ENCODE results near the gene HNRNPDL.
A peak's percentile ranks its signal among the peaks of the same experiment; 100 is the strongest.

HNRNPDL gene

GRCh38 chr4:82428969-82429727 lies 1.1 kb downstream of the HNRNPDL start:
- TF ChIP-seq CTCF (IDR thresholded peaks at IDR 0.05; ENCODE audit: low read depth, low read length, missing control alignments) = peak; percentile 79
- peak; percentile 72 for DNase-seq (ENCODE audit: low read depth)
- in situ Hi-C loops (cut with HindIII; ENCODE audit: low sequenced_read_pairs) = no loop called here
- H3K4me3 ChIP-seq (ENCODE audit: low read depth, low read length) = peak overlapping the region; percentile 85

GRCh38 chr4:82428526-82428968 lies 1.7 kb downstream of the HNRNPDL start:
- in situ Hi-C loops (cut with HindIII; ENCODE audit: low sequenced_read_pairs) = no loop called here
- no peak for DNase-seq (ENCODE audit: low read depth)
- peak overlapping the region; percentile 85 for H3K4me3 ChIP-seq (ENCODE audit: low read depth, low read length)

GRCh38 chr4:82425478-82425877 lies 4.8 kb downstream of the HNRNPDL start:
- TF ChIP-seq CTCF (IDR thresholded peaks at IDR 0.05; ENCODE audit: low read depth, low read length, missing control alignments) = no peak
- in situ Hi-C loops (cut with HindIII; ENCODE audit: low sequenced_read_pairs) = no loop called here
- no peak for DNase-seq (ENCODE audit: low read depth)
- H3K4me3 ChIP-seq (ENCODE audit: low read depth, low read length) = no peak overlapping the region

More at GRCh38 chr4:82428526-82428968, 1.7 kb downstream of the HNRNPDL start:
- TF ChIP-seq CTCF (IDR thresholded peaks at IDR 0.05; ENCODE audit: low read depth, low read length, missing control alignments) = no peak

- no peak overlapping the region for H3K4me3 ChIP-seq (ENCODE audit: low read depth, low read length)
- TF ChIP-seq CTCF (IDR thresholded peaks at IDR 0.05; ENCODE audit: low read depth, low read length, missing control alignments) = no peak
- in situ Hi-C loops (cut with HindIII; ENCODE audit: low sequenced_read_pairs) = no loop called here
- no peak for DNase-seq (ENCODE audit: low read depth)
These were observed 6.8 kb downstream of the HNRNPDL start for GRCh38 chr4:82423245-82424054.

GRCh38 chr4:82422616-82423015 lies 7.6 kb downstream of the HNRNPDL start:
- TF ChIP-seq CTCF (IDR thresholded peaks at IDR 0.05; ENCODE audit: low read depth, low read length, missing control alignments) = no peak
- no peak for DNase-seq (ENCODE audit: low read depth)
- in situ Hi-C loops (cut with HindIII; ENCODE audit: low sequenced_read_pairs) = no loop called here
- no peak overlapping the region for H3K4me3 ChIP-seq (ENCODE audit: low read depth, low read length)

- H3K4me3 ChIP-seq (ENCODE audit: low read depth, low read length) = no peak overlapping the region
- DNase-seq (ENCODE audit: low read depth) = no peak
- in situ Hi-C loops (cut with HindIII; ENCODE audit: low sequenced_read_pairs) = no loop called here
- no peak for TF ChIP-seq CTCF (IDR thresholded peaks at IDR 0.05; ENCODE audit: low read depth, low read length, missing control alignments)
These were observed 8.3 kb downstream of the HNRNPDL start for GRCh38 chr4:82421796-82422560.

Measured in astrocyte of the cerebellum (primary cell).